Activated T-helper 1 cell treated with anti-CD3 and anti-CD28 coated beads, Interleukin-12 subunit alpha, Interleukin-12 subunit beta, Interleukin-2, Interleukin-4 antibody, amounts not matched to agents 30 ng/mL and 10 ng/mL and 1 ng/mL, durations not matched to agents 14 hours and 24 hours and 36 hours (primary cell): ENCODE measurements around the gene BAIAP3. TPM values are rescaled to one million over a fixed set of nuclear protein-coding genes. Genes with fewer than 3 reads are reported as not detected.

ENCODE experiments used
- DNase-seq: peaks from one replicate; pipeline ENCODE4 v3.0.0; 2021; ENCODE audit warnings: low spot score
- H3K27ac Mint-ChIP-seq: one replicate; pipeline ENCODE4 v1.8.0; 2021; ENCODE audit warnings: mild to moderate bottlenecking, mixed read lengths
- H3K27me3 Mint-ChIP-seq: one replicate; pipeline ENCODE4 v1.8.0; 2022; ENCODE audit warnings: mild to moderate bottlenecking, moderate library complexity, mixed read lengths; ENCODE audit not compliant: insufficient read depth
- H3K36me3 Mint-ChIP-seq: one replicate; pipeline ENCODE4 v1.8.0; 2021; ENCODE audit warnings: low read depth, mixed read lengths
- H3K4me1 Mint-ChIP-seq: one replicate; pipeline ENCODE4 v1.8.0; 2021; ENCODE audit warnings: low read depth, mixed read lengths
- H3K4me3 Mint-ChIP-seq: one replicate; pipeline ENCODE4 v1.8.0; 2021; ENCODE audit warnings: mild to moderate bottlenecking, moderate library complexity, mixed read lengths
- H3K9me3 Mint-ChIP-seq: one replicate; pipeline ENCODE4 v1.8.0; 2021; ENCODE audit warnings: mixed read lengths
- intact Hi-C: fragments of 100-400 bp; cut with micrococcal nuclease; formaldehyde crosslinking; loops from one replicate; pipeline ENCODE4 v1.15.1; 2024
- total RNA-seq: library from RNA; stranded (reverse); gene quantifications from 2 replicates; pipeline ENCODE4 v1.2.3, GENCODE V29; 2022

The BAIAP3 gene
- total RNA-seq, 1 donor from 2014 or later = 0.18 TPM

DNA sequence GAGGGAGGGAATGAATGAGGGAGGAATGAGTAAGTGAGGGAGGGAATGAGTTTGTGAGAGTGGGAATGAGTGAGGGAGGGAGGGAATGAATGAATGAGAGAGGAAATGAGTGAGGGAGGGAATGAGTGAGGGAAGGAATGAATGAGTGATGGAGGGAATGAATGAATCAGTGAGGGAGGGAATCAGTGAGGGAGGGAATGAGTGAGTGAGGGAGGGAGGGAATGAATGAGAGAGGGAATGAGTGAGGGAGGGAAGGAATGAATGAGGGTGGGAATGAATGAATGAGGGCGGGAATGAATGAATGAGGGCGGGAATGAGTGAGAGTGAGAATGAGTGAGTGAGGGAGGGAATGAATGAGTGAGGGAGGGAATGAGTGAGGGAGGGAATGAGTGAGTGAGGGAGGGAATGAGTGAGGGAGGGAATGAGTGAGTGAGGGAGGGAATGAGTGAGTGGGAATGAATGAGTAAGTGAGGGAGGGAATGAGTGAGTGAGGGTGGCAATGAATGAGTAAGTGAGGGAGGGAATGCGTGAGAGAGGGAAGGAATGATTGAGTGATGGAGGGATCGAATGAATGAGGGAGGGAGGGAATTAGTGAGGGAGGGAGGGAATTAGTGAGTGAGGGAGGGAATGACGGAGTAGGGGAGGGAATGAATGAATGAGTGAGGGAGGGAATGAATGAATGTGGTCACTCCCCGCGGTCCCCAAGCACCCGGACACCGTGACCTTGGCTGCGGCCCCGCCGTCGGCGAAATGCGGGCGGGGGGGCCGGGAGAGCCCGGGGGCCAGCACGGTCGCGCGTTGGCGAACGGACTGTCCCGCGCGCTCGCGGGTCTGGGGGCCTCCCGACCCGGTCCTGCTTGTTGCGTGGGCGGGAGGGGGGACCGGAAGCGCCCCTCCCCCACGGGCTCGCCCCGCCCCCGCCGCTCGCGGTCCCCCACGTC lies 25.1 kb upstream of the BAIAP3 start:
- H3K4me3 Mint-ChIP-seq = peak overlapping the region; percentile 87
- H3K4me1 Mint-ChIP-seq = peaks cover 27% of the 10 kb centered on the region
- intact Hi-C loops = loop anchor here (2.0 to 10.0 kb wide), 4 partner anchors 70 to 782 kb away; partner anchors contain the start of genes CAPN15, TMEM204 and UQCC4
- H3K36me3 Mint-ChIP-seq = peaks cover 12% of the 10 kb centered on the region
- peaks cover 2% of the 10 kb centered on the region for H3K27me3 Mint-ChIP-seq
- no peaks in the 10 kb centered on the region for H3K9me3 Mint-ChIP-seq
- H3K27ac Mint-ChIP-seq = peak overlapping the region; percentile 97
- no peak for DNase-seq

DNA sequence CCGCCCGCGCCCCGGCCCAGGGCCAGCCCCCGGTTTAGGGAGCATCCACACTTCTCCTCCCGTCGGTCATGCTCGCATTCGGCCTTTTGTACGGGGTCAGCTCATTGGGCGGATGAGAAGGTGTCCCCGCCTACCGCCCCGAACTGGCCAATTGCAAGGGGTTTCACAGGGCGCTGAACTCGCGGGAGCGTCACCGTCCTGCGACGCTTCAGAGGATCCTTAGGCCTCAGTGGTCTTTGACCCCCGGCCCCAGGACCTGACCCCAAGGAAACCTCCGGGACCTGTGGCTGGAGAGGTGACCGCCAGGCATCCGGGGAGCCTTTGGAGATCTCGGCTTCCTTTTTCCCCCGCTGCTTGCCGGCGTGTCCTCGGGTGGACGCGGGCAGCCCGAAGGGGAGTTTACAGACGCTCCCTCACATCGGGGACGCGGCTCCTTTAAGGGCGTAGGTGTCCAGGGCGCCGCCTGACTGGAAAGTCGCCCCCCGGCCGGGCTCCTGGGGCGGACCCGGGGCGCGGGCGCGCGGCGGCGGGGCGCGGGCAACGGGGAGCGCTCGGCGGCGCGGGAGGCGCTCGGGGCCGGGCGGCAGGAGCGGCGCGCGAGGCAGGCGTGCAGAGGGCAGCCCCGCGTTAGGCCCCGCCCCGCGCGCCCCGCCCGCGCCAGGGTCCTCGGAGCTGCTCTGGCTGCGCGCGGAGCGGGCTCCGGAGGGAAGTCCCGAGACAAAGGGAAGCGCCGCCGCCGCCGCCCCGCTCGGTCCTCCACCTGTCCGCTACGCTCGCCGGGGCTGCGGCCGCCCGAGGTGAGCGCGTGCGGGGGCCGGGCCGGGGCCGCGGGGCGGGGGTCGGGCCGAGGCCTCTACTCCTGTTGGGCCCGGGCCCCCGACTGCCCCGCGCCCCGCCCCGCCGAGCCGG lies 24.2 kb upstream of the BAIAP3 start, which contains the start of gene UBE2I:
UBE2I (plus strand) TSS at position 660 of the 909 bp plus-strand sequence. CDS start 4,395 bp downstream, outside the sequence.
- peaks cover 2% of the 10 kb centered on the region for H3K27me3 Mint-ChIP-seq
- intact Hi-C loops = loop anchor here (1.0 to 10.0 kb wide), 5 partner anchors 70 to 782 kb away; partner anchors contain the start of genes CAPN15, CRAMP1, IFT140 and TMEM204
- H3K4me1 Mint-ChIP-seq = peaks cover 20% of the 10 kb centered on the region
- peak within 1 kb of the TSS; percentile 95 for H3K4me3 Mint-ChIP-seq
- H3K36me3 Mint-ChIP-seq = peaks cover 14% of the 10 kb centered on the region
- H3K27ac Mint-ChIP-seq = peak within 1 kb of the TSS; percentile 100
- peak; percentile 98 for DNase-seq
- no peaks in the 10 kb centered on the region for H3K9me3 Mint-ChIP-seq

DNA sequence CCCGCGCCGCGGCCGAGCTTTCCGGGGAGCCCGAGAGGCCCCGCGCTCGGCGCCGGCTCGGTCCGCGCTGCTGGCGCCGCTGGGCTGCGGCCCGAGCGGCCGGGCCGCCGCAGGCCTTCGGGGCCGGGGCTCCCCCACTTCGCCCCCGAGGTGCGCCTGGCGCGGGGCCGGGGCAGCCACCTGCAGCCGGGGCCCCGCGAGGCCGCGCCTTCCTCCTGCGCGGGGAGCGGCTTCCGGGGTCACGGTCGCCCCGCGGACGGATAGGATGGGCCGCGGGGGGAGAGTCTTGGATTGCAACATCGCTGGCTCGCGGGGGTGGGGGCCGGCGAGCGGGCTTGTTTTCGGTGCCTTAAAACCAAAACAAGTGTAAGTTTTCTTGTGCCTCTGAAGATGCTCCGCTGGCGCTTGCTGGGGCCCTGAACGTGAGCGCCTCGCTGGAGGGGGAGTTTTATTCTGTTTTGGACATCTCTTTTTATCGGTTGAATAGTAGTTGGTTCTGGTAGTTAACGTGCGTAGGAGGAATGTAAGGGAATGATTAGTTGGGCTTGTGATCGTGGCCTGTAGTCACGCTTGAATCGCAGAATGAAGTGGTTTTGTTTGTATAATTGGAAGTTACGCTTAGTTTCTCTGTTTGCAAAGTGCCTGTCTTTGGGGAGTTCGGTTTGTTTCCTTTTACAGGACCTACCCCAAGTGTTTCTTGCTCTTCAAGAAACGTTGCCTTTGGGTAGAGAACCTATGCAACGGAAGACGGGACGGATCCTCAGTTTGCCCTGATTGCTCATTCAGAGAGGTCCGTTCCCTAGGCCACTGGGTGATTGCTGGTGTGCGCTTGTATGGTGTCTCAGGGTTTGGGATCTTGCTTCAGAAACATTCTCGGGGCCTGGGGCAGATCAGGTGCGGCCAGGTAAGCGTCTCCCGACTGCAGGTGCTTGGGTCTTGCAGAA lies 23.3 kb upstream of the BAIAP3 start:
- H3K27me3 Mint-ChIP-seq = peaks cover 2% of the 10 kb centered on the region

DNA sequence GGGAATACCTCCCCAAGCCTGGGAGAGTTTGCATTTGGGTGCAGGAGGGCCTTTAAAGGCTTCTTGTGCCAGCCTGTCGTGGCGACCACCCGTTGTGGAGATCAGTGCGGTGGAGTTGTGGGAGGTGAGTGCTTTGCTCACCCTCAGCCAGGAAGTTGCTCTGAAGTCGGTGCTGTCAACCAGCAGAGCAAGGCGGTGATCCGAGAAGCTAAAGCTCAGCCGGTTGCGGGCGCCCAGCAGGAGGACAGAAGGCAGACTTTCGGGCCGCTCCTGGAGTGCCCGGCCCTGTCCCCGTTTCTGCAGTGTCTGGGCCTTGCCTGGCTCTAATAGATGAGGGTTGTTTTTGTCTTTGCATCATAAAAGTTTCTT lies 22.6 kb upstream of the BAIAP3 start:
- H3K36me3 Mint-ChIP-seq = peaks cover 20% of the 10 kb centered on the region
- intact Hi-C loops = loop anchor here (1.0 to 2.0 kb wide), 3 partner anchors 22 to 40 kb away; partner anchors contain the start of genes BAIAP3, GNPTG and TSR3

More for the DNA sequence above, 23.3 kb upstream of the BAIAP3 start:
- DNase-seq = peak; percentile 53
- intact Hi-C loops = loop anchor here (1.0 to 10.0 kb wide), 8 partner anchors 23 to 783 kb away; partner anchors contain the start of genes BAIAP3, CAPN15, CRAMP1 and GNPTG
- peaks cover 19% of the 10 kb centered on the region for H3K4me1 Mint-ChIP-seq
- peak overlapping the region; percentile 93 for H3K27ac Mint-ChIP-seq
- H3K36me3 Mint-ChIP-seq = peaks cover 16% of the 10 kb centered on the region
- H3K9me3 Mint-ChIP-seq = no peaks in the 10 kb centered on the region
- peak overlapping the region; percentile 95 for H3K4me3 Mint-ChIP-seq

DNA sequence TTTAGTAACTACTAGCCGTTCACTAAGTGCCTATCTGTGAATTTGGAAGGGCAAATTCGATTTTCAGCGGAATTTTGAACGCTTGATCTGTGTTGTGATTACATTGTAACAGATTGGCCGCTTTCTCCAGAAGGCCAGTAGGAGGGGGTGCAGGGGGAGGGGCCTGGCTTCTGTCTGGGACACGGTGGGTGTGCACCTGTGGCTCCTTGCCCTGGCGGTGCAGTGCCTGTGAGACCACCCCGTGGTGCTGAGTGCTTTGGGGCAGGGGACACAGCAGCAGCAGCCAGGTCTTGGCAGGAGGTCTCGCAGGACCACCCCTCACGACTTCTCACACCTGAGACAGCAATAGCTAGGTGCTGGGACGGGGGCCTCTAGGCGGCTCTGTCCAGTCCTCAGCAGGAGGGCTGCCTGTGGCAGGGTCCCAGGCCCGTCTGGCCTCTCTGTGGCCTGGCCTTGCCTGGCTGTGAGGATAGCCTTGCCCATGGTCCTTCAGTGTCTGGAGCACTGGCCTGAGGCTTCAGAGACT lies 22.2 kb upstream of the BAIAP3 start:
- no peak for DNase-seq
- intact Hi-C loops = loop anchor here (2.0 kb wide), 1 partner anchor 22 kb away; the partner anchor contains the start of gene BAIAP3
- H3K36me3 Mint-ChIP-seq = peaks cover 23% of the 10 kb centered on the region
- H3K4me1 Mint-ChIP-seq = peaks cover 19% of the 10 kb centered on the region
- no peaks in the 10 kb centered on the region for H3K9me3 Mint-ChIP-seq
- H3K27me3 Mint-ChIP-seq = peaks cover 2% of the 10 kb centered on the region
- peak overlapping the region; percentile 93 for H3K27ac Mint-ChIP-seq
- peak overlapping the region; percentile 95 for H3K4me3 Mint-ChIP-seq

More for the DNA sequence above, 22.6 kb upstream of the BAIAP3 start:
- Mint-ChIP-seq H3K4me1 (peaks cover 19% of the 10 kb centered on the region), H3K9me3 (no peaks in the 10 kb centered on the region), H3K27ac (peak overlapping the region; percentile 93), H3K27me3 (peaks cover 2% of the 10 kb centered on the region), H3K4me3 (peak overlapping the region; percentile 95)
- peak; percentile 34 for DNase-seq

DNA sequence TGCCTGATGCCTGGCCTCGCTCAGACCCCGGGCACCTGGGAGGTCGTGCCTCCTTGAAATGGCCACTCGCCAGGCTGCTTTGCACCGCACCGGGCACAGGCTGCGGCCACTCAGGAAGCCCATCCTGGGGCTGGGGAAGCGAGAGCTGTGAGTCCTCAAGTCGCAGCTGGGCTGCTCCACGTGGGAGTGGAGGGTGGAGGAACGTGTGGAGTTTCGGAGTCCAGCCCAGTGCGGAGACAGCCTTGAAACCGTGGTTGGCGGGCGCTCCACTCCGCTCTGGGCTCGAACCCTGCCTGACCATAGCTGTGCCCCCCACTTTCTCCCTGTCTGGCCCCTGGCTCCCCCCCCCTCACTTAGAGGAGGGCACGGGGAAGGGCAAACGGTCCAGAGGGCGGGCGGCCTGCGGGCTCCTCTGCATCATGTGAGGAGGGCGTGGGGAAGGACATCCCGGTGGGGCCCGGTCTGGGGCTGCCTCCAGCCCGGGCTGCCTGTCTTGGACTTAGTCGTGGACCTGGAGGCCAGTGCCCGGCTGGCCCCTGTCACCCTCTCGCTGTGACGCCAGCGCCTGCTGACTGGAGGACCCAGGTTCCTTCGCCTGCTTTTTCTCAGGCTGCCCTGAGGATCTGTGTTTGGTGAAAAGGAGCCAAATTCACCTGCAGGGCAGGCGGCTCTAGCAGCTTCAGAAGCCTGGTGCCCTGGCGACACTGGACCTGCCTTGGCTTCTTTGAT lies 21.5 kb upstream of the BAIAP3 start:
- no peak for DNase-seq
- Mint-ChIP-seq H3K36me3 (peaks cover 29% of the 10 kb centered on the region), H3K27ac (no peak overlapping the region), H3K9me3 (no peaks in the 10 kb centered on the region), H3K27me3 (peaks cover 2% of the 10 kb centered on the region), H3K4me3 (peak overlapping the region; percentile 95), H3K4me1 (peaks cover 19% of the 10 kb centered on the region)
- intact Hi-C loops = loop anchor here (2.0 kb wide), 1 partner anchor 21 kb away; the partner anchor contains the start of gene BAIAP3

DNA sequence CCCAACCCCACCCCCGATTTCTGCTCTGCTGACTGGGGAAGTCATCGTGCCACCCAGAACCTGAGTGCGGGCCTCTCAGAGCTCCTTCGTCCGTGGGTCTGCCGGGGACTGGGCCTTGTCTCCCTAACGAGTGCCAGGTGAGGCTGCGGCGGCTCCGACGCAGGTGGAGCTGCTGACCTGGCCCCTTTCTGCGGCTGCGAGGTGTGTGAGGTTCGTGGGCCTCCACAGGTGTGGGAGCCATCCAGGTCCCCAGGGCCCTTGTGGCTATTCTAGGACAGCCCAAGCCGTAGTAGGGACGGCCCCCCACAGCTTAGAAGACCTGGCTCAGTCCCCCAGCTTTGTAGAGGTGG lies 21.0 kb upstream of the BAIAP3 start:
- peak overlapping the region; percentile 51 for H3K4me3 Mint-ChIP-seq

DNA sequence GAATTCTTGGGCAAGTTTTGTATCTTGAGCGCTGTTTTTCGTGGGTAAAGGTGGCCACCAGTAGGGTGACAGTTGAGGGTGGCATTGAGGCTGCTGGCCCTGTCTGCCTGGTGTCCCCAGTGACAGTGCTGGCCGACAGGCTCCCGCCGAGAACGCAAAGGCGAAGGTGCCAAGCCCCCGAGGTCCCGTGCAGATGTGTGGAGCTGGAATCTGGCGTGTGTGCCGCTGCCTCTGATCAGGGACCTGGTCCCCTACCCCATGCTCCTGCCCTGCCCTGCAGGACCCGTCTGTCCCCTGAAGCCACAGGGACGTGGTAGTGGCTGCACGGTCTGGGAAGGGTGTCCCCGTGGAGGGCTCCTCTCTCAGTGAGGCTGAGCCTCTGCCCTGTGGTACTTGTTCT lies 20.5 kb upstream of the BAIAP3 start:
- Mint-ChIP-seq H3K27ac (peak overlapping the region; percentile 40), H3K4me3 (peak overlapping the region; percentile 51), H3K9me3 (no peaks in the 10 kb centered on the region), H3K27me3 (peaks cover 2% of the 10 kb centered on the region), H3K4me1 (peaks cover 19% of the 10 kb centered on the region), H3K36me3 (peaks cover 37% of the 10 kb centered on the region)
- intact Hi-C loops = no loop called here
- DNase-seq = no peak

More for the DNA sequence above, 21.0 kb upstream of the BAIAP3 start:
- Mint-ChIP-seq H3K27ac (no peak overlapping the region), H3K27me3 (peaks cover 2% of the 10 kb centered on the region), H3K36me3 (peaks cover 32% of the 10 kb centered on the region), H3K9me3 (no peaks in the 10 kb centered on the region), H3K4me1 (peaks cover 19% of the 10 kb centered on the region)
- intact Hi-C loops = no loop called here
- DNase-seq = no peak

DNA sequence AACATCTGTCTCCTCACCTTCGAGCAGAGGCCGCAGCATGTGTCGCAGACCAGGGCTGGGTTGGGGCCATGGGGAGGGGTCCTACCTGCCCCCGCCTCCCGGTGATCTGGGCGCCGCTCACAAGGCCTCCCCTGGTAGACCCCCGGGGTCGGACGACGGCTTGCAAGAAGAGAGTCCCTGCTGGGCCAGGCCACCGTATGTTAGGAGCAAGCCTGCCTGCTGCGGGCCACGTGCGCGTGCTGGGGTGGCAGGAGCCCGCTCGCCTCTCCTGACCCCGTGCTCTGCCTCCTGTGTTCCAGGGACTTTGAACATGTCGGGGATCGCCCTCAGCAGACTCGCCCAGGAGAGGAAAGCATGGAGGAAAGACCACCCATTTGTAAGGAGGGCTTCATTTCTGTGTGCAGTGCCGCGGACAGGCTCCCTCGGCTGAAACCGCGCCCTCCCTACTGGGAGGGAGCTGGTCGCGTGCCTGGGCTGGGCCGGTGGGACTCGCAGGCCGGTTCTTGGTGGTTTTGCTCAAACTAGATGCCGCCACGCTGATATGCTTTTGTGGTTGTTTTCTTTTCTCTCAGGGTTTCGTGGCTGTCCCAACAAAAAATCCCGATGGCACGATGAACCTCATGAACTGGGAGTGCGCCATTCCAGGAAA lies 19.6 kb upstream of the BAIAP3 start:
- intact Hi-C loops = no loop called here

DNA sequence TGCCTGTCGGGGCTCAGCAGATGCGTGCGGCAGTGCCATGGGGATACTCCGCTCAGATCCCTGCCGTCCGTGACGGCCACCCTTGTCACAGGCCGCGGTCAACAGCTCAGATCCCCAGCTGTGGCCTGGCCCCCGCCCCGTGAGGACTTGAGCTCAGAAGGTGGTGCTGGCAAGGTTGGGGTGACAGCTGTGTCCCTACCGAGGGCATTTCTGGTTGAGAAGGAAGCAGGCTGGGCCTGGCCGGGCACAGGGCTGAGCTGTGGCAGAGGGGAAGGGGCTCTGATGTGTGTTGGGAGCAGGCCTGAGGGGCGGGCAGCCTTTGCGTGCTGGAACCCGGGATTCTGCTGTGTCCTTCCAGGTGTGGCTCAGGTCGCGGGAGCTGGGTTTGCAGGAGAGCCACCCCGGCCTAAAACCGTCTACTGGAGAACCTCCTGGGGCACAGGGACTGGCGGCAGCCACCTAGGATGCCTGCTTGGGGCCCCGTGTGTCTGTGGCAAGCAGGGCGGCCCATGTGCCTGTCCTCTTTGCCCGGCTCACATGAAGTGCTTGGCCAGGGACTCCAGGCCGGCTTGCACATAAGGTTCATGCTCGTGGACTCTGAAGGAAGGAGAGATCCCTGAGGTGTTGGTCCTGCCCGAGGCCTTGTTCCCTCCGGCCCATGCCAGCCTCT lies 18.9 kb upstream of the BAIAP3 start:
- Mint-ChIP-seq H3K27ac (no peak overlapping the region), H3K36me3 (peaks cover 47% of the 10 kb centered on the region), H3K4me3 (no peak overlapping the region), H3K4me1 (peaks cover 14% of the 10 kb centered on the region), H3K9me3 (no peaks in the 10 kb centered on the region), H3K27me3 (no peaks in the 10 kb centered on the region)
- intact Hi-C loops = no loop called here
- no peak for DNase-seq

More for the DNA sequence above, 19.6 kb upstream of the BAIAP3 start:
- Mint-ChIP-seq H3K27ac (no peak overlapping the region), H3K27me3 (peaks cover 1% of the 10 kb centered on the region), H3K4me3 (no peak overlapping the region), H3K36me3 (peaks cover 42% of the 10 kb centered on the region), H3K9me3 (no peaks in the 10 kb centered on the region), H3K4me1 (peaks cover 14% of the 10 kb centered on the region)
- DNase-seq = no peak
